Measurements from ENCODE around the gene TET3.

DNA sequence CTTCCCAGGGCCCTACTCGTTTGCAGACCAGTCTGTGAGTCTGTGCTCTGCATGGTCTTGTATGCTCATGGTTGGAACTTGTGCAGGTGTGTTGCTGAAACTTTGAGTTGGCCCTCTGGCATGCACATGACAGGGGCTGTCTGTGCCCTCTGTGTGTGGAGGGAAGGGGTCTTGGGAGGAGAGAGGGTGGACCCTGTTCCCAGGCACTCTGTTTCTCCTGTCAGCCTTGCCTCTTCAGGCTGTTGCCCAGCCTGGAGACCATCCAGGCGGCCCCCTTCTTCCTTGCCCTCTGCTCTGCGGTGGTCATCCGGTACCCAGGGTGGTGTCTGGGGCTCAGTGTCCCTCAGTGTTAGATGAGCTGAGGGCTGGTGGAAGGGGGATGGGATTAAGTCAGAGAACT, 39.5 kb downstream of the TET3 start:
- TF ChIP-seq, protein P1, sequence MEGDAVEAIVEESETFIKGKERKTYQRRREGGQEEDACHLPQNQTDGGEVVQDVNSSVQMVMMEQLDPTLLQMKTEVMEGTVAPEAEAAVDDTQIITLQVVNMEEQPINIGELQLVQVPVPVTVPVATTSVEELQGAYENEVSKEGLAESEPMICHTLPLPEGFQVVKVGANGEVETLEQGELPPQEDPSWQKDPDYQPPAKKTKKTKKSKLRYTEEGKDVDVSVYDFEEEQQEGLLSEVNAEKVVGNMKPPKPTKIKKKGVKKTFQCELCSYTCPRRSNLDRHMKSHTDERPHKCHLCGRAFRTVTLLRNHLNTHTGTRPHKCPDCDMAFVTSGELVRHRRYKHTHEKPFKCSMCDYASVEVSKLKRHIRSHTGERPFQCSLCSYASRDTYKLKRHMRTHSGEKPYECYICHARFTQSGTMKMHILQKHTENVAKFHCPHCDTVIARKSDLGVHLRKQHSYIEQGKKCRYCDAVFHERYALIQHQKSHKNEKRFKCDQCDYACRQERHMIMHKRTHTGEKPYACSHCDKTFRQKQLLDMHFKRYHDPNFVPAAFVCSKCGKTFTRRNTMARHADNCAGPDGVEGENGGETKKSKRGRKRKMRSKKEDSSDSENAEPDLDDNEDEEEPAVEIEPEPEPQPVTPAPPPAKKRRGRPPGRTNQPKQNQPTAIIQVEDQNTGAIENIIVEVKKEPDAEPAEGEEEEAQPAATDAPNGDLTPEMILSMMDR (IDR thresholded peaks at IDR 0.05): no peak
- TF ChIP-seq POLR2A (IDR thresholded peaks at IDR 0.05) (no peak), POLR2AphosphoS5 (IDR thresholded peaks at IDR 0.05; ENCODE audit: insufficient read depth in 1 of 2, low read depth in 1 of 2) (no peak)

Measured in vagina (tissue), 2 donors.